Sigmoid colon (tissue), 7 donors: ENCODE results near the gene APBB1IP. TPM values are rescaled to one million over a fixed set of nuclear protein-coding genes. Genes with fewer than 3 reads are reported as not detected.
"Not testable (repeated sequence)": the region's sequence is repeated elsewhere in the genome, so short reads cannot be mapped to it uniquely, and the experiment has no call there.

Experiments
- DNase-seq: peaks from one replicate; pipeline ENCODE4 v3.0.0-alpha.2; 2019
- H3K27ac ChIP-seq, 4 donors: fragments of 200-600 bp; sonication (generic); one replicate each; pipeline ENCODE4 v1.5.1; 2016 to 2019; ENCODE audit warnings: mild to moderate bottlenecking in 1 of 4
- H3K27me3 ChIP-seq, 3 donors: fragments of 200-600 bp; sonication (generic); one replicate each; pipeline ENCODE4 v1.5.1; 2019; ENCODE audit warnings: mild to moderate bottlenecking in 1 of 3
- H3K36me3 ChIP-seq, 4 donors: fragments of 200-600 bp; sonication (generic); one replicate each; pipeline ENCODE4 v1.5.1; 2016 to 2019
- H3K4me1 ChIP-seq, 4 donors: fragments of 200-600 bp; sonication (generic); one replicate each; pipeline ENCODE4 v1.5.1; 2017 to 2019
- H3K4me3 ChIP-seq, 4 donors: fragments of 200-600 bp; sonication (generic); one replicate each; pipeline ENCODE4 v1.5.1; 2017 to 2019; ENCODE audit warnings: mild to moderate bottlenecking in 2 of 4, moderate library complexity in 1 of 4
- H3K9me3 ChIP-seq, 4 donors: fragments of 200-600 bp in 3 of 4; sonication (generic) in 3 of 4; one replicate each; pipeline versions ENCODE4 v1.5.1 to v1.6.1; 2013 to 2019
- CTCF ChIP-seq, 4 experiments: fragments of 450-650 bp in 3 of 4; fragments of 200-600 bp in 1 of 4; IDR thresholded peaks; one replicate each; pipeline ENCODE4 v1.5.1; 2016 to 2019; ENCODE audit warnings: antibody characterized with exemption in 4 of 4, mild to moderate bottlenecking in 3 of 4, moderate library complexity in 2 of 4
- EP300 ChIP-seq, 4 donors: sonication (generic); formaldehyde crosslinking; IDR thresholded peaks; one replicate each; pipeline ENCODE4 v1.6.1; 2017; ENCODE audit warnings: antibody characterized with exemption in 4 of 4
- POLR2A ChIP-seq, 2 donors: fragments of 450-650 bp; IDR thresholded peaks; one replicate each; pipeline ENCODE4 v1.6.1; 2016; ENCODE audit warnings: antibody characterized with exemption in 2 of 2, mild to moderate bottlenecking in 2 of 2, moderate library complexity in 2 of 2
- POLR2AphosphoS5 ChIP-seq, 4 donors: sonication (generic); formaldehyde crosslinking; IDR thresholded peaks; one replicate each; pipeline ENCODE4 v1.6.1; 2017; ENCODE audit warnings: antibody characterized with exemption in 4 of 4
- WGBS, 2 donors: extraction: QIAGEN DNeasy Blood & Tissue Kit; methylation state at CpG; one replicate each; pipeline ENCODE4 v1.1.7; 2013; 5-methylcytosine and 5-hydroxymethylcytosine counted together
- intact Hi-C: fragments of 100-400 bp; cut with DNase I; formaldehyde crosslinking; loops from one replicate; pipeline ENCODE4 v1.15.1; 2023
- polyA plus RNA-seq, 3 donors: library from polyadenylated mRNA; stranded (reverse); fragments of 200-250 nt; gene quantifications; one replicate each; pipeline ENCODE4 v1.2.3, GENCODE V29; 2013
- total RNA-seq, 4 donors: library from RNA; depleted of rRNA; stranded (reverse); fragments of >200 nt; gene quantifications; one replicate each; pipeline ENCODE4 v1.1.0, GENCODE V29; 2016
- donor health status: healthy with polysubstance abuse.
- donor health status: Bipolar disorder and iron deficiency.
- donor health status: healthy.

Gene APBB1IP
- total and polyA plus RNA-seq, 7 donors = 1.4 to 11.4 (median 3.5) TPM

DNA sequence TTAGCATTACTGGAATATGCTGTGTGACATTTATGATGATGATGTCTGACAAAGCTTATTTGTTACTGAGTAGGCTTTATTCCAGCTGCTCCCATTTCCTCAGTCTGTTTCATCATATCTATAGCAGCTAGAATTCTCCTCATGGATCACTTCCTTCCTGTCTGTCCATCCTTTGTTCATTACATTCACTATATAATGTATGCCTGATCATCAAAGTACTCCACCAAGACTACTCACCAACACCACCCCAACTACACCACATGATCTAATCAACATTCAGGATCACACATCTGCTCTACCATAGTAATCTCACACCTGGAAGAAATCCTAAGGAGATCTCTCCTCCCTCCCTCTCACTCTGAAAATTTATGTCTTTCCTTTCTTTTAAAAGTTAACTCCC is 61.3 kb downstream of the APBB1IP start:
- Histone ChIP-seq H3K9me3 (no peaks in the 10 kb centered on the region), H3K27ac (no peak overlapping the region), H3K27me3 (no peaks in the 10 kb centered on the region), H3K4me1 (no peaks in the 10 kb centered on the region), H3K36me3 (no peaks in the 10 kb centered on the region), H3K4me3 (no peak overlapping the region)
- DNase-seq = no peak
- TF ChIP-seq POLR2A (IDR thresholded peaks at IDR 0.05) = no peak
- TF ChIP-seq EP300 (IDR thresholded peaks at IDR 0.05) = no peak
- TF ChIP-seq POLR2AphosphoS5 (IDR thresholded peaks at IDR 0.05) = no peak
- intact Hi-C loops = no loop called here

- no peak for TF ChIP-seq EP300 (IDR thresholded peaks at IDR 0.05)
- TF ChIP-seq POLR2A (IDR thresholded peaks at IDR 0.05) = no peak
- no peak for TF ChIP-seq CTCF (IDR thresholded peaks at IDR 0.05)
- no peak for TF ChIP-seq POLR2AphosphoS5 (IDR thresholded peaks at IDR 0.05)
- DNase-seq = no peak
- H3K9me3 ChIP-seq = no peaks in the 10 kb centered on the region
- H3K4me1 ChIP-seq = no peaks in the 10 kb centered on the region
- intact Hi-C loops = no loop called here
- H3K27me3 ChIP-seq = no peaks in the 10 kb centered on the region
- no peaks in the 10 kb centered on the region for H3K36me3 ChIP-seq
- 92 to 95% methylated on average over 6 of the region's 6 CpGs for WGBS, 2 donors
- no peak overlapping the region for H3K4me3 ChIP-seq
- no peak overlapping the region for H3K27ac ChIP-seq
Observed at GRCh38 chr10:26502986-26503385, 64.8 kb downstream of the APBB1IP start.

DNA sequence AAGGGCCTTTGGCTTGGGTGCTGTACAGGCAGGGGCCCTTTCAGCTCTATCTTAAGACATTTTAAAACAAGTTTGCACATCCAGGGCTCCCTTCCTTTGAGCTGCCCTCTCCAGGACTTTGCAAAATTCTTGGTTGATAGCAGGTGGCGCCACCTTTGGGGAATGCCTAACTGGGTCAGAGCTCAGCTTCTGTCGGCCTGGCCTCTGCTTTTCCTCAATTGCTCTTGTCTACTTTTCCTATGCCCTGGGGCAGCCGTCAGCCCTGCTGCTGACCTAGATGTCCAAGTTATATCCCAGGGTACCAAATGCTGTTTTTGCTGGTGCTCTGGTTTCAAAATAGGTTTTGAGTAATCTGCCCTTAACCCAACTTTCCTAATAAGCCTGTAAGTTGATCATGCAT is 65.8 kb downstream of the APBB1IP start:
- H3K27ac ChIP-seq = no peak overlapping the region
- no peak for TF ChIP-seq CTCF (IDR thresholded peaks at IDR 0.05)
- TF ChIP-seq POLR2AphosphoS5 (IDR thresholded peaks at IDR 0.05) = no peak
- TF ChIP-seq EP300 (IDR thresholded peaks at IDR 0.05) = no peak
- no peak for TF ChIP-seq POLR2A (IDR thresholded peaks at IDR 0.05)
- intact Hi-C loops = no loop called here
- H3K36me3 ChIP-seq = no peaks in the 10 kb centered on the region
- WGBS, 2 donors = 59 to 71% methylated on average over 3 of the region's 3 CpGs
- no peaks in the 10 kb centered on the region for H3K27me3 ChIP-seq
- no peak for DNase-seq
- no peaks in the 10 kb centered on the region for H3K9me3 ChIP-seq
- H3K4me3 ChIP-seq = no peak overlapping the region
- no peaks in the 10 kb centered on the region for H3K4me1 ChIP-seq

DNA sequence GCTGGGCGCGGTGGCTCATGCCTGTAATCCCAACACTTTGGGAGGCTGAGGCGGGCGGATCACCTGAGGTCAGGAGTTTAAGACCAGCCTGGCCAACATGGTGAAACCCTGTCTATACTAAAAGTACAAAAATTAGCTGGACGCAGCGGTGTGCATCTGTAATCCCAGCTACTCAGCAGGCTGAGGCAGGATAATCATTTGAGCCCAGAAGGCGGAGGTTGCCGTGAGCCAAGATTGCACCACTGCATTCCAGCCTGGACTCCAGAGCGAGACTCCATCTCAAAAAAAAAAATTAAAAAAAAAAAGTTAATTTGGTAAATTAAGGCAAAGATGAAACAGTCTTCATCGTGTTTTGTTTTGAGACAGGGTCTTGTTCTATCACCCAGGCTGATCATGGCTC is 66.3 kb downstream of the APBB1IP start:
- H3K4me3 ChIP-seq, H3K4me1 ChIP-seq, H3K27ac ChIP-seq, H3K36me3 ChIP-seq, intact Hi-C loops, H3K27me3 ChIP-seq, H3K9me3 ChIP-seq, DNase-seq: not testable (repeated sequence)
- WGBS, 2 donors = 90 to 91% methylated on average over 10 of the region's 10 CpGs

DNA sequence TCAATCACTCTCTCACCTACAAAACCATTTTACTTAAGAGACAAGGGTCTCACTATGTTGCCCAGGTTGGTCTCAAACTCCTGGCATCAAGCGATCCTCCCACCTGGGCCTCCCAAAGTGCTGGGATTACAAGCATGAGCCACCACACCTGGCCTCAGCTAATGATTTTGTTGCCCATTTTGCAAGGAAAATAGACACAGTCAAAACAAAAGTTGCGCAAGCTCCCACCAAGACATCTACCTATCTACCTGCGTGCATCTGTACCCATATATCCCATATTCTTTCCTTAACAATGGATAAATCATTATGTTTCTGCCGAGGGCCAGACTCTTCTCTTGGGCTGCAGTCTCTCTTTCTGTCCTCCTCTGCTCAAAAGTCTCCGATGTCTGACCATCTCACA is 67.3 kb downstream of the APBB1IP start:
- Histone ChIP-seq H3K27me3 (no peaks in the 10 kb centered on the region), H3K4me3 (no peak overlapping the region), H3K4me1 (no peaks in the 10 kb centered on the region), H3K9me3 (no peaks in the 10 kb centered on the region), H3K27ac (no peak overlapping the region), H3K36me3 (no peaks in the 10 kb centered on the region)
- TF ChIP-seq POLR2AphosphoS5 (IDR thresholded peaks at IDR 0.05) (no peak), CTCF (IDR thresholded peaks at IDR 0.05) (no peak)
- intact Hi-C loops = no loop called here
- no peak for DNase-seq
- 94 to 95% methylated on average over 5 of the region's 5 CpGs for WGBS, 2 donors

DNA sequence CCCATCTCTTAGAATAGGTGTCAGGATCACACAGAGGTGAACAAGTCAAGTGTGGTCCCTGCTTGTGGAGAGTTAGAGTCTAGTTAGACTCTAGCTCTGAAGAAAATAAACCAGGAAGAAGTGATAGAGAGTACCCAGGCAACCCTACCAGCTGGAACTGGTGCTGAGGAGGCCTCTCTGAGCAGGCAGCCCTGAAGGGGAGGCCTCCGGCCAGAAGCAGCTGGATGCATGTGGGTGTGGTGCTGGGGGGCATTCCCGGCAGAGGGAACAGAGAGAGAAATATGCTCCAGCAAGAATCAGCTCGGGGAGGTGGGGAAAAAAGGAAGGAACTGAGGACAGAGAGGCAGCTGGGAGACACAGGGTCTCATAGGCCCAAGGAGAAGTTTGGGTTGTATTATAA is 68.6 kb downstream of the APBB1IP start:
- TF ChIP-seq EP300 (IDR thresholded peaks at IDR 0.05) (no peak), CTCF (IDR thresholded peaks at IDR 0.05) (no peak), POLR2A (IDR thresholded peaks at IDR 0.05) (no peak), POLR2AphosphoS5 (IDR thresholded peaks at IDR 0.05) (no peak)
- Histone ChIP-seq H3K27me3 (no peaks in the 10 kb centered on the region), H3K4me3 (no peak overlapping the region), H3K27ac (no peak overlapping the region), H3K9me3 (no peaks in the 10 kb centered on the region), H3K4me1 (no peaks in the 10 kb centered on the region), H3K36me3 (no peaks in the 10 kb centered on the region)
- 65 to 85% methylated on average over 3 of the region's 3 CpGs for WGBS, 2 donors
- intact Hi-C loops = no loop called here
- no peak for DNase-seq
